A673 (cell line): ENCODE data around the gene ENTHD1.

Experiments
- EZH2 ChIP-seq: fragments of 200-600 bp; sonication (generic); IDR thresholded peaks from 2 replicates; pipeline ENCODE4 v1.6.1; 2017; ENCODE audit warnings: borderline replicate concordance, low read depth, mild to moderate bottlenecking, mixed read lengths, antibody characterized with exemption, low read length; ENCODE audit not compliant: poor library complexity, severe bottlenecking
- TF ChIP-seq, protein P1 (sequence below): fragments of 300-800, 200-600 bp; sonication (generic); conservative IDR thresholded peaks from 2 replicates; pipeline ENCODE4 v1.5.1; 2017; ENCODE audit warnings: low read depth, mild to moderate bottlenecking, antibody characterized with exemption, low read length, moderate library complexity, mixed read lengths

DNA sequence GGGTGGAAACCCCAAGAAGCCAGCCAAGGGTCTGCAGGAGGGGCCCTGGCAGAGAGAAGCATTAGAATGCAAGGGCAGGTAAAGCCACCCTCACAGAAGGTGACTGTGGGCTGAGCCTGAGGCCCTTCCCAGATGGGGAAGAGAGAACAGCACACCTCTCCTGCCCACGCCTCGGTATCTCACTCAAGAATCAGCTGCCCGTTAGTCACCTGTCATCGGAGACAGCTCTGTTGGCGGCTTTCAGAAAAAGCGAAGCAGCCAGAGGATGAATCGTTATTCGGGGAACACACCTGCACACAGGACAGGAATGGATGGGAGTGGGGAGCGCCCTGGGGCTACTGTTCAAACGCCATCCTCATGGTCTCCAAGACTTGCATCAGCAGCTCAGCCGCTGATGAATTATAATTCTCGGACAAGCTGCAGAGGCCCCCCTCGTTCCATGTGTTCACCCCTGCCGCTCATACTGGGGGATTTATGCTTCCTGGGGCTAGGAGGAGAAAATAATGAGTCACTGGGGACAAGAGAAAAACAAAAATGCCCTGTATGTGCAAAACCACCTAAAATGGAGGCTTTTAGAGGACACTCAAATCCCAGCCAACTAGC, 45.0 kb upstream of the ENTHD1 start:
- TF ChIP-seq, protein P1, sequence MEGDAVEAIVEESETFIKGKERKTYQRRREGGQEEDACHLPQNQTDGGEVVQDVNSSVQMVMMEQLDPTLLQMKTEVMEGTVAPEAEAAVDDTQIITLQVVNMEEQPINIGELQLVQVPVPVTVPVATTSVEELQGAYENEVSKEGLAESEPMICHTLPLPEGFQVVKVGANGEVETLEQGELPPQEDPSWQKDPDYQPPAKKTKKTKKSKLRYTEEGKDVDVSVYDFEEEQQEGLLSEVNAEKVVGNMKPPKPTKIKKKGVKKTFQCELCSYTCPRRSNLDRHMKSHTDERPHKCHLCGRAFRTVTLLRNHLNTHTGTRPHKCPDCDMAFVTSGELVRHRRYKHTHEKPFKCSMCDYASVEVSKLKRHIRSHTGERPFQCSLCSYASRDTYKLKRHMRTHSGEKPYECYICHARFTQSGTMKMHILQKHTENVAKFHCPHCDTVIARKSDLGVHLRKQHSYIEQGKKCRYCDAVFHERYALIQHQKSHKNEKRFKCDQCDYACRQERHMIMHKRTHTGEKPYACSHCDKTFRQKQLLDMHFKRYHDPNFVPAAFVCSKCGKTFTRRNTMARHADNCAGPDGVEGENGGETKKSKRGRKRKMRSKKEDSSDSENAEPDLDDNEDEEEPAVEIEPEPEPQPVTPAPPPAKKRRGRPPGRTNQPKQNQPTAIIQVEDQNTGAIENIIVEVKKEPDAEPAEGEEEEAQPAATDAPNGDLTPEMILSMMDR, result no peak
- TF ChIP-seq EZH2, result no peak
